Calu3 (cell line): ENCODE measurements around the gene TNIK. TPM values are rescaled to one million over a fixed set of nuclear protein-coding genes. Genes with fewer than 3 reads are reported as not detected.

Experiments
- BruUV-seq: library from RNA; stranded (reverse); fragments of 400-500 nt; replicated peaks from 2 replicates; lab custom pipeline; 2021; lab: Mats Ljungman, UMichigan
- CTCF ChIA-PET: fragments of 300-600 bp; sonication (Branson Sonifier 250); formaldehyde crosslinking; loops from one replicate; lab custom pipeline; 2022; ENCODE audit warnings: antibody characterized with exemption; lab: Charles Lee
- DNase-seq: peaks from one replicate; pipeline ENCODE4 v3.0.0; 2022
- H3K27ac Mint-ChIP-seq: one replicate; pipeline ENCODE4 v1.8.0; 2022; ENCODE audit warnings: mixed read lengths; ENCODE audit not compliant: unreplicated experiment
- H3K27me3 Mint-ChIP-seq: one replicate; pipeline ENCODE4 v1.8.0; 2022; ENCODE audit warnings: mixed read lengths; ENCODE audit not compliant: unreplicated experiment
- H3K36me3 Mint-ChIP-seq: one replicate; pipeline ENCODE4 v1.8.0; 2022; ENCODE audit warnings: mild to moderate bottlenecking, moderate library complexity, mixed read lengths; ENCODE audit not compliant: insufficient read depth, unreplicated experiment
- H3K4me1 Mint-ChIP-seq: one replicate; pipeline ENCODE4 v1.8.0; 2022; ENCODE audit warnings: mild to moderate bottlenecking, low read depth, mixed read lengths; ENCODE audit not compliant: unreplicated experiment
- H3K4me3 Mint-ChIP-seq: one replicate; pipeline ENCODE4 v1.8.0; 2022; ENCODE audit warnings: mild to moderate bottlenecking, low read depth, moderate library complexity, mixed read lengths; ENCODE audit not compliant: unreplicated experiment
- H3K9me3 Mint-ChIP-seq: one replicate; pipeline ENCODE4 v1.8.0; 2022; ENCODE audit warnings: low read depth, mixed read lengths; ENCODE audit not compliant: unreplicated experiment
- CTCF ChIP-seq: fragments of 200-600 bp; IDR thresholded peaks from one replicate; pipeline ENCODE4 v1.8.0; 2022; ENCODE audit warnings: antibody characterized with exemption; ENCODE audit not compliant: unreplicated experiment
- intact Hi-C: fragments of 100-400 bp; cut with micrococcal nuclease; formaldehyde crosslinking; loops from one replicate; pipeline ENCODE4 v1.10.0; 2022; ENCODE audit not compliant: unreplicated experiment
- total RNA-seq: library from RNA; stranded (reverse); gene quantifications from 2 replicates; pipeline ENCODE4 v1.2.3, GENCODE V29; 2022

TNIK gene
- total RNA-seq, 1 experiment from 2014 or later = 19.7 TPM

GRCh38 chr3:171164067-171164465 is 296.1 kb downstream of the TNIK start:
- H3K36me3 Mint-ChIP-seq = peaks cover 6% of the 10 kb centered on the region
- intact Hi-C loops = no loop called here
- no peaks in the 10 kb centered on the region for H3K27me3 Mint-ChIP-seq
- peak; percentile 16 for TF ChIP-seq CTCF
- no peak for DNase-seq
- CTCF ChIA-PET = no interaction called here
- H3K4me3 Mint-ChIP-seq = no peak overlapping the region
- no peak overlapping the region for H3K27ac Mint-ChIP-seq
- peaks cover 37% of the 10 kb centered on the region for H3K4me1 Mint-ChIP-seq
- H3K9me3 Mint-ChIP-seq = no peaks in the 10 kb centered on the region
- BruUV-seq = no TSS peak

GRCh38 chr3:171163101-171164066 is 296.8 kb downstream of the TNIK start:
- H3K9me3 Mint-ChIP-seq = no peaks in the 10 kb centered on the region
- BruUV-seq = no TSS peak
- DNase-seq = no peak
- peak; percentile 72 for TF ChIP-seq CTCF
- H3K27ac Mint-ChIP-seq = no peak overlapping the region
- no peaks in the 10 kb centered on the region for H3K27me3 Mint-ChIP-seq
- H3K4me3 Mint-ChIP-seq = no peak overlapping the region
- H3K36me3 Mint-ChIP-seq = peaks cover 6% of the 10 kb centered on the region
- CTCF ChIA-PET = interaction anchor here (1.2 kb wide), 1 partner anchor 11 kb away, joined by 4 read pairs; no protein-coding TSS in a partner anchor
- intact Hi-C loops = no loop called here
- H3K4me1 Mint-ChIP-seq = peaks cover 30% of the 10 kb centered on the region

GRCh38 chr3:171160325-171160724 is 299.9 kb downstream of the TNIK start:
- CTCF ChIA-PET = interaction anchor here (0.6 kb wide), 1 partner anchor 279 kb away, joined by 4 read pairs; no protein-coding TSS in a partner anchor
- DNase-seq = no peak
- Mint-ChIP-seq H3K4me3 (no peak overlapping the region), H3K27me3 (no peaks in the 10 kb centered on the region), H3K27ac (no peak overlapping the region), H3K4me1 (peaks cover 1% of the 10 kb centered on the region), H3K9me3 (no peaks in the 10 kb centered on the region), H3K36me3 (no peaks in the 10 kb centered on the region)
- no TSS peak for BruUV-seq
- TF ChIP-seq CTCF = no peak
- intact Hi-C loops = no loop called here

GRCh38 chr3:171159822-171160157 is 300.4 kb downstream of the TNIK start:
- Mint-ChIP-seq H3K4me3 (no peak overlapping the region), H3K9me3 (no peaks in the 10 kb centered on the region), H3K36me3 (no peaks in the 10 kb centered on the region), H3K27ac (no peak overlapping the region), H3K4me1 (no peaks in the 10 kb centered on the region), H3K27me3 (no peaks in the 10 kb centered on the region)
- DNase-seq = no peak
- intact Hi-C loops = no loop called here
- TF ChIP-seq CTCF = no peak
- no TSS peak for BruUV-seq
- CTCF ChIA-PET = interaction anchor here (0.6 kb wide), 2 partner anchors 271 to 279 kb away, joined by 4 to 6 read pairs; no protein-coding TSS in a partner anchor
